ENCODE measurements around the gene LACRT. TPM values are rescaled to one million over a fixed set of nuclear protein-coding genes. Genes with fewer than 3 reads are reported as not detected.

LACRT gene
- total and polyA plus RNA-seq, 4 donors = not detected

GRCh38 chr12:54678131-54678530 is 43.4 kb upstream of the LACRT start (continued):
- no peak for TF ChIP-seq SP1 (IDR thresholded peaks at IDR 0.05)
- TF ChIP-seq GABPA (IDR thresholded peaks at IDR 0.05 in 1 of 2, conservative IDR thresholded peaks at IDR 0.05 in 1 of 2) = no peak
- TF ChIP-seq MAX (IDR thresholded peaks at IDR 0.05) = no peak

DNA sequence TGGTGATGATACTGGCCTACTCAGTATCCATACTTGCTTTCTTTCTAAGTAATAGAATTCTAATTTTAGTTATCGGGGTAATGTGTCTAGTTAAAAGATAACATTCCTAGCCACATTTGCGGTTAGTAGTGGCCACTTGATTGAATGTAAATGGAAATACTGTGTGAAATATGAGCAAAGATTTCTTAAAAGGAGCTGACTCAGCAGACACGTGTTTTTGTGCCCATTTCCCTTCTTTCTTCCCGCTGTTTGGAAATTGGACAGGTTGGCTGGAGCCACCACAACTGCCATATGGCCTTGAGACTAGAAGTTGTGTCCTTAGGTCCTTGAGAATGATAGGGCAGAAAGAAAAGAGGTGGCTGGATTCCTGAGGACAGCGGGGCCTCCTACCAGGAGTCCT is 33.2 kb upstream of the LACRT start:
- no peak overlapping the region for H3K27ac ChIP-seq (ENCODE audit: low read depth in 1 of 2, low read length in 2 of 2)
- H3K9me3 ChIP-seq (ENCODE audit: control insufficient read depth in 4 of 4, low read length in 3 of 4) = no peaks in the 10 kb centered on the region
- WGBS = 89% methylated on average over 5 of the region's 5 CpGs
- H3K27me3 ChIP-seq (ENCODE audit: control insufficient read depth in 4 of 4, insufficient read depth in 4 of 4, low read length in 3 of 4) = no peaks in the 10 kb centered on the region
- TF ChIP-seq FOXA1 (IDR thresholded peaks at IDR 0.05) = no peak
- no peak for TF ChIP-seq TAF1 (conservative IDR thresholded peaks at IDR 0.05)
- TF ChIP-seq MAX (IDR thresholded peaks at IDR 0.05) = no peak
- TF ChIP-seq, protein P1, sequence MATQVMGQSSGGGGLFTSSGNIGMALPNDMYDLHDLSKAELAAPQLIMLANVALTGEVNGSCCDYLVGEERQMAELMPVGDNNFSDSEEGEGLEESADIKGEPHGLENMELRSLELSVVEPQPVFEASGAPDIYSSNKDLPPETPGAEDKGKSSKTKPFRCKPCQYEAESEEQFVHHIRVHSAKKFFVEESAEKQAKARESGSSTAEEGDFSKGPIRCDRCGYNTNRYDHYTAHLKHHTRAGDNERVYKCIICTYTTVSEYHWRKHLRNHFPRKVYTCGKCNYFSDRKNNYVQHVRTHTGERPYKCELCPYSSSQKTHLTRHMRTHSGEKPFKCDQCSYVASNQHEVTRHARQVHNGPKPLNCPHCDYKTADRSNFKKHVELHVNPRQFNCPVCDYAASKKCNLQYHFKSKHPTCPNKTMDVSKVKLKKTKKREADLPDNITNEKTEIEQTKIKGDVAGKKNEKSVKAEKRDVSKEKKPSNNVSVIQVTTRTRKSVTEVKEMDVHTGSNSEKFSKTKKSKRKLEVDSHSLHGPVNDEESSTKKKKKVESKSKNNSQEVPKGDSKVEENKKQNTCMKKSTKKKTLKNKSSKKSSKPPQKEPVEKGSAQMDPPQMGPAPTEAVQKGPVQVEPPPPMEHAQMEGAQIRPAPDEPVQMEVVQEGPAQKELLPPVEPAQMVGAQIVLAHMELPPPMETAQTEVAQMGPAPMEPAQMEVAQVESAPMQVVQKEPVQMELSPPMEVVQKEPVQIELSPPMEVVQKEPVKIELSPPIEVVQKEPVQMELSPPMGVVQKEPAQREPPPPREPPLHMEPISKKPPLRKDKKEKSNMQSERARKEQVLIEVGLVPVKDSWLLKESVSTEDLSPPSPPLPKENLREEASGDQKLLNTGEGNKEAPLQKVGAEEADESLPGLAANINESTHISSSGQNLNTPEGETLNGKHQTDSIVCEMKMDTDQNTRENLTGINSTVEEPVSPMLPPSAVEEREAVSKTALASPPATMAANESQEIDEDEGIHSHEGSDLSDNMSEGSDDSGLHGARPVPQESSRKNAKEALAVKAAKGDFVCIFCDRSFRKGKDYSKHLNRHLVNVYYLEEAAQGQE (IDR thresholded peaks at IDR 0.05) = no peak
- no peak for TF ChIP-seq RAD21 (IDR thresholded peaks at IDR 0.05)
- TF ChIP-seq NR2F2 (IDR thresholded peaks at IDR 0.05) = no peak
- TF ChIP-seq RXRA (IDR thresholded peaks at IDR 0.05) = no peak
- TF ChIP-seq HNF4G (IDR thresholded peaks at IDR 0.05) = no peak
- TF ChIP-seq, protein P2, sequence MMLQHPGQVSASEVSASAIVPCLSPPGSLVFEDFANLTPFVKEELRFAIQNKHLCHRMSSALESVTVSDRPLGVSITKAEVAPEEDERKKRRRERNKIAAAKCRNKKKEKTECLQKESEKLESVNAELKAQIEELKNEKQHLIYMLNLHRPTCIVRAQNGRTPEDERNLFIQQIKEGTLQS (IDR thresholded peaks at IDR 0.05) = no peak
- TF ChIP-seq GABPA (IDR thresholded peaks at IDR 0.05 in 1 of 2, conservative IDR thresholded peaks at IDR 0.05 in 1 of 2) = no peak
- TF ChIP-seq JUND (IDR thresholded peaks at IDR 0.05) = no peak
- TF ChIP-seq CTCF (IDR thresholded peaks at IDR 0.05; ENCODE audit: low read depth, low read length, missing input control) = no peak
- TF ChIP-seq YY1 (IDR thresholded peaks at IDR 0.05) = no peak
- TF ChIP-seq HNF4A (conservative IDR thresholded peaks at IDR 0.05) = no peak
- TF ChIP-seq, protein P3, sequence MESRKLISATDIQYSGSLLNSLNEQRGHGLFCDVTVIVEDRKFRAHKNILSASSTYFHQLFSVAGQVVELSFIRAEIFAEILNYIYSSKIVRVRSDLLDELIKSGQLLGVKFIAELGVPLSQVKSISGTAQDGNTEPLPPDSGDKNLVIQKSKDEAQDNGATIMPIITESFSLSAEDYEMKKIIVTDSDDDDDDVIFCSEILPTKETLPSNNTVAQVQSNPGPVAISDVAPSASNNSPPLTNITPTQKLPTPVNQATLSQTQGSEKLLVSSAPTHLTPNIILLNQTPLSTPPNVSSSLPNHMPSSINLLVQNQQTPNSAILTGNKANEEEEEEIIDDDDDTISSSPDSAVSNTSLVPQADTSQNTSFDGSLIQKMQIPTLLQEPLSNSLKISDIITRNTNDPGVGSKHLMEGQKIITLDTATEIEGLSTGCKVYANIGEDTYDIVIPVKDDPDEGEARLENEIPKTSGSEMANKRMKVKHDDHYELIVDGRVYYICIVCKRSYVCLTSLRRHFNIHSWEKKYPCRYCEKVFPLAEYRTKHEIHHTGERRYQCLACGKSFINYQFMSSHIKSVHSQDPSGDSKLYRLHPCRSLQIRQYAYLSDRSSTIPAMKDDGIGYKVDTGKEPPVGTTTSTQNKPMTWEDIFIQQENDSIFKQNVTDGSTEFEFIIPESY (IDR thresholded peaks at IDR 0.05) = no peak
- TF ChIP-seq EGR1 (IDR thresholded peaks at IDR 0.05; ENCODE audit: low read depth in 2 of 2) = no peak
- TF ChIP-seq SP1 (IDR thresholded peaks at IDR 0.05) = no peak
- TF ChIP-seq FOXA2 (IDR thresholded peaks at IDR 0.05) = no peak
- DNase-seq (ENCODE audit: low spot score) = no peak
- H3K4me3 ChIP-seq (ENCODE audit: low read depth in 1 of 3, low read length in 3 of 3) = no peak overlapping the region
- H3K36me3 ChIP-seq (ENCODE audit: control insufficient read depth in 4 of 4, insufficient read depth in 3 of 4, low read depth in 1 of 4, low read length in 3 of 4) = no peaks in the 10 kb centered on the region
- H3K9ac ChIP-seq (ENCODE audit: low read depth in 1 of 2, low read length in 2 of 2) = no peak overlapping the region
- no peaks in the 10 kb centered on the region for H3K4me1 ChIP-seq (ENCODE audit: control insufficient read depth in 4 of 4, insufficient read depth in 4 of 4, low read length in 3 of 4)
